ENCODE measurements around the gene ABTB2. TPM values are rescaled to one million over a fixed set of nuclear protein-coding genes. Genes with fewer than 3 reads are reported as not detected.

The ABTB2 gene
- total and polyA plus RNA-seq, 9 of the 15 experiments (the other 6 are each of a cell fraction or from before 2014, with no cell fraction given), result 0.03 to 0.18 (median 0.12) TPM; not detected in 2

GRCh38 chr11:34284156-34284555, 73.7 kb downstream of the ABTB2 start:
- BruUV-seq (replicated peaks), result no TSS peak
- FAIRE-seq, result no peak

GRCh38 chr11:34280945-34281872, 76.6 kb downstream of the ABTB2 start:
- CTCF ChIA-PET (ENCODE audit: low intra/inter-chr PET ratio), result no interaction called here
- H3K27ac ChIP-seq (ENCODE audit: extremely low read depth, low read depth, low read length), result no peak overlapping the region
- H3K4me1 ChIP-seq (replicated peaks in 1 of 2; ENCODE audit: control insufficient read depth in 2 of 2, insufficient read depth in 2 of 2, low read length in 2 of 2), result no peaks in the 10 kb centered on the region
- no peak overlapping the region for H3K9ac ChIP-seq (ENCODE audit: insufficient read depth in 1 of 2, low read depth in 2 of 2, low read length in 2 of 2)
- H3K27me3 ChIP-seq (ENCODE audit: control insufficient read depth in 2 of 2, insufficient read depth in 2 of 2, low read length in 2 of 2), result peaks cover 33 to 35% of the 10 kb centered on the region in 2 experiments
- BruUV-seq (replicated peaks), result no TSS peak
- H3K9me1 ChIP-seq (ENCODE audit: control insufficient read depth, insufficient read depth, low read length), result no peaks in the 10 kb centered on the region
- POLR2A ChIA-PET, result interaction anchor here (0.6 to 1.5 kb wide), 2 partner anchors 60 to 175 kb away, joined by 4 to 5 read pairs; partner anchors contain the start of gene NAT10
- H4K20me1 ChIP-seq (replicated peaks; ENCODE audit: control insufficient read depth, insufficient read depth, low read length), result no peaks in the 10 kb centered on the region; the same call in 1 of the 2 replicates
- H3K36me3 ChIP-seq (ENCODE audit: control insufficient read depth, insufficient read depth, low read length), result no peaks in the 10 kb centered on the region
- in situ Hi-C loops (cut with MboI) (no loop called here), intact Hi-C loops (cut with micrococcal nuclease) (no loop called here)
- H3K4me3 ChIP-seq, result no peak overlapping the region
- no peak overlapping the region for H2AFZ ChIP-seq (ENCODE audit: low read depth, low read length)
- no peak for DNase-seq (ENCODE audit: extremely low read depth in 1 of 4, low spot score in 3 of 4)
- no peaks in the 10 kb centered on the region for H3K9me3 ChIP-seq (replicated peaks; ENCODE audit: control insufficient read depth, insufficient read depth, low read depth, low read length)
- H3K4me2 ChIP-seq (ENCODE audit: insufficient read depth, low read length), result no peak overlapping the region
- no peak for ATAC-seq
- no peak for FAIRE-seq
- WGBS (ENCODE audit: insufficient coverage, low coverage, missing lambda C conversion rate), result 1% methylated on average over 8 of the region's 8 CpGs
- no peaks in the 10 kb centered on the region for H3K79me2 ChIP-seq (ENCODE audit: control insufficient read depth, insufficient read depth, low read length)
- TF ChIP-seq TAF15 (IDR thresholded peaks at IDR 0.05; ENCODE audit: low read depth, low read length), result no peak
- TF ChIP-seq ZNF232 (CRISPR knock-in tag; IDR thresholded peaks at IDR 0.05), result no peak
- no peak for TF ChIP-seq TAL1 (IDR thresholded peaks at IDR 0.05)
- no peak for TF ChIP-seq ZBED1 (IDR thresholded peaks at IDR 0.05)
- TF ChIP-seq CC2D1A (IDR thresholded peaks at IDR 0.05), result no peak
- no peak for TF ChIP-seq MEF2D (tag; conservative IDR thresholded peaks at IDR 0.05; ENCODE audit: low read depth)
- TF ChIP-seq MECOM (CRISPR knock-in tag; IDR thresholded peaks at IDR 0.05), result no peak

More at GRCh38 chr11:34284156-34284555, 73.7 kb downstream of the ABTB2 start:
- Histone ChIP-seq H3K9me1 (ENCODE audit: control insufficient read depth, insufficient read depth, low read length) (no peaks in the 10 kb centered on the region), H3K4me3 (no peak overlapping the region), H3K9me3 (replicated peaks; ENCODE audit: control insufficient read depth, insufficient read depth, low read depth, low read length) (no peaks in the 10 kb centered on the region), H3K36me3 (ENCODE audit: control insufficient read depth, insufficient read depth, low read length) (no peaks in the 10 kb centered on the region), H3K27me3 (ENCODE audit: control insufficient read depth in 2 of 2, insufficient read depth in 2 of 2, low read length in 2 of 2) (peaks cover 33 to 39% of the 10 kb centered on the region in 2 experiments), H3K27ac (ENCODE audit: extremely low read depth, low read depth, low read length) (no peak overlapping the region), H4K20me1 (replicated peaks; ENCODE audit: control insufficient read depth, insufficient read depth, low read length) (no peaks in the 10 kb centered on the region; the same call in 1 of the 2 replicates), H3K79me2 (ENCODE audit: control insufficient read depth, insufficient read depth, low read length) (no peaks in the 10 kb centered on the region), H2AFZ (ENCODE audit: low read depth, low read length) (no peak overlapping the region), H3K4me1 (replicated peaks in 1 of 2; ENCODE audit: control insufficient read depth in 2 of 2, insufficient read depth in 2 of 2, low read length in 2 of 2) (no peaks in the 10 kb centered on the region), H3K9ac (ENCODE audit: insufficient read depth in 1 of 2, low read depth in 2 of 2, low read length in 2 of 2) (no peak overlapping the region), H3K4me2 (ENCODE audit: insufficient read depth, low read length) (no peak overlapping the region)
- in situ Hi-C loops (cut with MboI) (no loop called here), intact Hi-C loops (cut with micrococcal nuclease) (no loop called here)
- DNase-seq (ENCODE audit: extremely low read depth in 1 of 4, low spot score in 3 of 4) (no peak), ATAC-seq (no peak)
- WGBS (ENCODE audit: insufficient coverage, low coverage, missing lambda C conversion rate), result 0% methylated on average over 3 of the region's 3 CpGs
- POLR2A ChIA-PET, result interaction anchor here (1.0 to 1.4 kb wide), 3 partner anchors 17 to 45 kb away, joined by 3 read pairs; no protein-coding TSS in a partner anchor
- CTCF ChIA-PET (ENCODE audit: low intra/inter-chr PET ratio), result no interaction called here
- TF ChIP-seq KAT2B (IDR thresholded peaks at IDR 0.05; ENCODE audit: low read depth, low read length), result no peak
- TF ChIP-seq NFIC (IDR thresholded peaks at IDR 0.05), result peak; percentile 43

Data from K562 (cell line).